BJ (cell line): ENCODE results near the gene RASGEF1C. TPM values are rescaled to one million over a fixed set of nuclear protein-coding genes. Genes with fewer than 3 reads are reported as not detected.
"Not testable (repeated sequence)": the region's sequence is repeated elsewhere in the genome, so short reads cannot be mapped to it uniquely, and the experiment has no call there.

Experiments
- CTCF ChIA-PET: fragments of 350-600 bp; formaldehyde crosslinking; extraction: SDS; loops from one replicate; lab custom pipeline; 2021; ENCODE audit warnings: antibody characterized with exemption, inconsistent platforms; lab: Yijun Ruan, JAX
- POLR2A ChIA-PET: fragments of 300-600 bp; sonication (Branson Sonifier 250); formaldehyde crosslinking; extraction: SDS; loops from one replicate; lab custom pipeline; 2021; ENCODE audit warnings: antibody characterized with exemption; lab: Charles Lee
- DNase-seq: peaks from one replicate; pipeline ENCODE4 v3.0.0-alpha.2; 2011; ENCODE audit warnings: low read depth
- H3K27me3 ChIP-seq: 2 replicates; pipeline ENCODE4 v1.6.0; 2011; ENCODE audit warnings: low read length; ENCODE audit not compliant: control insufficient read depth, insufficient read depth
- H3K36me3 ChIP-seq: 2 replicates; pipeline ENCODE4 v1.5.1; 2011; ENCODE audit warnings: low read length; ENCODE audit not compliant: control insufficient read depth, insufficient read depth
- H3K4me3 ChIP-seq: 2 replicates; pipeline ENCODE4 v1.5.1; 2011; ENCODE audit warnings: low read depth, mild to moderate bottlenecking, control low read depth, low read length
- polyA plus RNA-seq: library from polyadenylated mRNA; depleted of rRNA; stranded (reverse); fragments of >200 nt; gene quantifications from 2 replicates; pipeline ENCODE4 v1.2.3, GENCODE V29; 2011
- TF ChIP-seq, protein P1 (sequence below): IDR thresholded peaks from 2 replicates; pipeline ENCODE4 v1.5.1; 2011; ENCODE audit warnings: low read depth, mild to moderate bottlenecking, control low read depth, inconsistent platforms, low read length, moderate library complexity; ENCODE audit not compliant: insufficient read depth

RASGEF1C gene
- polyA plus RNA-seq, 1 experiment: not detected

GRCh38 chr5:180093241-180093640 is 115.8 kb downstream of the RASGEF1C start:
- Histone ChIP-seq H3K27me3 (no peaks in the 10 kb centered on the region), H3K36me3 (no peaks in the 10 kb centered on the region), H3K4me3 (no peak overlapping the region)
- CTCF ChIA-PET: no interaction called here
- TF ChIP-seq, protein P1, sequence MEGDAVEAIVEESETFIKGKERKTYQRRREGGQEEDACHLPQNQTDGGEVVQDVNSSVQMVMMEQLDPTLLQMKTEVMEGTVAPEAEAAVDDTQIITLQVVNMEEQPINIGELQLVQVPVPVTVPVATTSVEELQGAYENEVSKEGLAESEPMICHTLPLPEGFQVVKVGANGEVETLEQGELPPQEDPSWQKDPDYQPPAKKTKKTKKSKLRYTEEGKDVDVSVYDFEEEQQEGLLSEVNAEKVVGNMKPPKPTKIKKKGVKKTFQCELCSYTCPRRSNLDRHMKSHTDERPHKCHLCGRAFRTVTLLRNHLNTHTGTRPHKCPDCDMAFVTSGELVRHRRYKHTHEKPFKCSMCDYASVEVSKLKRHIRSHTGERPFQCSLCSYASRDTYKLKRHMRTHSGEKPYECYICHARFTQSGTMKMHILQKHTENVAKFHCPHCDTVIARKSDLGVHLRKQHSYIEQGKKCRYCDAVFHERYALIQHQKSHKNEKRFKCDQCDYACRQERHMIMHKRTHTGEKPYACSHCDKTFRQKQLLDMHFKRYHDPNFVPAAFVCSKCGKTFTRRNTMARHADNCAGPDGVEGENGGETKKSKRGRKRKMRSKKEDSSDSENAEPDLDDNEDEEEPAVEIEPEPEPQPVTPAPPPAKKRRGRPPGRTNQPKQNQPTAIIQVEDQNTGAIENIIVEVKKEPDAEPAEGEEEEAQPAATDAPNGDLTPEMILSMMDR: no peak
- POLR2A ChIA-PET: no interaction called here
- DNase-seq: no peak

GRCh38 chr5:180090769-180091546 is 118.1 kb downstream of the RASGEF1C start:
- ChIA-PET POLR2A (no interaction called here), CTCF (interaction anchor here (1.3 to 2.8 kb wide), 2 partner anchors 12 to 328 kb away, joined by 3 to 30 read pairs; no protein-coding TSS in a partner anchor)
- H3K4me3 ChIP-seq: peak overlapping the region; percentile 49
- no peaks in the 10 kb centered on the region for H3K27me3 ChIP-seq
- TF ChIP-seq, protein P1: peak; percentile 38
- no peak for DNase-seq
- H3K36me3 ChIP-seq: no peaks in the 10 kb centered on the region

GRCh38 chr5:180090098-180090768 is 118.8 kb downstream of the RASGEF1C start:
- no peaks in the 10 kb centered on the region for H3K27me3 ChIP-seq
- peak overlapping the region; percentile 49 for H3K4me3 ChIP-seq
- TF ChIP-seq, protein P1: peak; percentile 63
- no peaks in the 10 kb centered on the region for H3K36me3 ChIP-seq
- ChIA-PET CTCF (interaction anchor here (1.3 to 2.8 kb wide), 2 partner anchors 11 to 327 kb away, joined by 3 to 30 read pairs; no protein-coding TSS in a partner anchor), POLR2A (no interaction called here)
- no peak for DNase-seq

DNA sequence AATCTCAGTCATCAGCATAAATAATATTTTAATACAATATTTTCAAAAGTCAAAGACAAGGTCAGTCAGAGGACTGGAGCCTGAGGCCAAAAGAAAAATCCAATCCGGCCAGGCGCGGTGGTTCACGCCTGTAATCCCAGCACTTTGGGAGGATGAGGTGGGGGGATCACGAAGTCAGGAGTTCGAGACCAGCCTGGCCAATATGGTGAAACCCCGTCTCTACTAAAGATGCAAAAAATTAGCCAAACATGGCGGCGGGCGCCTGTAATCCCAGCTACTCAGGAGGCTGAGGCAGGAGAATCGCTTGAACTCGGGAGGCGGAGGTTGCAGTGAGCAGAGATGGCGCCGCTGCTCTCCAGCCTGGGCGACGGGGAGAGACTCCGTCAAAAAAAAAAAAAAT is 119.4 kb downstream of the RASGEF1C start:
- CTCF ChIA-PET: interaction anchor here (2.8 kb wide), 1 partner anchor 11 kb away, joined by 30 read pairs; no protein-coding TSS in a partner anchor
- POLR2A ChIA-PET, H3K4me3 ChIP-seq: not testable (repeated sequence)

GRCh38 chr5:180088561-180088960 is 120.5 kb downstream of the RASGEF1C start:
- Histone ChIP-seq H3K36me3 (no peaks in the 10 kb centered on the region), H3K27me3 (no peaks in the 10 kb centered on the region), H3K4me3 (no peak overlapping the region)
- ChIA-PET CTCF (interaction anchor here (0.7 kb wide), 1 partner anchor 10 kb away, joined by 3 read pairs; no protein-coding TSS in a partner anchor), POLR2A (no interaction called here)
- TF ChIP-seq, protein P1: no peak
- no peak for DNase-seq

More for the DNA sequence above, 119.4 kb downstream of the RASGEF1C start:
- DNase-seq, H3K27me3 ChIP-seq, H3K36me3 ChIP-seq: not testable (repeated sequence)
